HL-60 (cell line): ENCODE results near the gene FAM234B.

Experiments
- CTCF ChIP-seq: IDR thresholded peaks from one replicate; pipeline ENCODE4 v1.5.1; 2011; ENCODE audit warnings: low read length, control low read depth, inconsistent platforms; ENCODE audit not compliant: insufficient read depth
- GABPA ChIP-seq: IDR thresholded peaks from 2 replicates; pipeline ENCODE4 v1.6.1; 2012; ENCODE audit warnings: low read depth
- POLR2AphosphoS5 ChIP-seq: IDR thresholded peaks from 2 replicates; pipeline ENCODE4 v1.6.1; 2012; ENCODE audit warnings: low read depth
- SPI1 ChIP-seq: IDR thresholded peaks from 2 replicates; pipeline ENCODE4 v1.6.1; 2012; ENCODE audit warnings: low read depth, mild to moderate bottlenecking, borderline replicate concordance
- TF ChIP-seq, protein P1 (sequence below): IDR thresholded peaks from 2 replicates; pipeline ENCODE4 v1.6.1; 2012; ENCODE audit warnings: low read depth; ENCODE audit not compliant: insufficient replicate concordance

DNA sequence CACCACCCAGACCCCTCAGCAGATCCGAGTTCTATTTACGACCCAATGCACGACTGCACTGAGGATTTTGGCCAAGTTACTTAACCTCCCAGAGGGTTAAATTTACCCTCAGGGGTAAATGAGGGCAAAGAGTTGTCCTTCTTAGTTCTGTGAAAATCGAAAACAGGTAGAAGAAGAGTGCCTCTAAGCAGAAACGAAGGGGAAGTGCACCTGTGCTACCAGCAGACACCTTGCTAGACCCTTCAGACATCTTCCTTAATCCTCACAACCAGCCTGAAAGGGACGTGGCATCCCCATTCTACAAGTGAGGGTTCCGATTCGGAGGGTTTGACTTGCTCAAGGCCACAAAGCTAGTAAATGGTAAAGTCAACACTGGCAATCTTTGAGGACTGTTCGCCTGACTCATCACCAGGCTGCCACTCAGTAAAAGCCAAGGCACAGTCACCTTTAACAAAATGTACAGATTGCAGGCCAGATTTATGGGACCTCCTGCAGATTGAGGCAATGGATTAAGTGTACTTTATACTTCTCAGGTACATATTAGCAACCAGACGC is 57.7 kb downstream of the FAM234B start:
- TF ChIP-seq POLR2AphosphoS5 (no peak), CTCF (no peak), SPI1 (no peak), GABPA (no peak)
- TF ChIP-seq, protein P1, sequence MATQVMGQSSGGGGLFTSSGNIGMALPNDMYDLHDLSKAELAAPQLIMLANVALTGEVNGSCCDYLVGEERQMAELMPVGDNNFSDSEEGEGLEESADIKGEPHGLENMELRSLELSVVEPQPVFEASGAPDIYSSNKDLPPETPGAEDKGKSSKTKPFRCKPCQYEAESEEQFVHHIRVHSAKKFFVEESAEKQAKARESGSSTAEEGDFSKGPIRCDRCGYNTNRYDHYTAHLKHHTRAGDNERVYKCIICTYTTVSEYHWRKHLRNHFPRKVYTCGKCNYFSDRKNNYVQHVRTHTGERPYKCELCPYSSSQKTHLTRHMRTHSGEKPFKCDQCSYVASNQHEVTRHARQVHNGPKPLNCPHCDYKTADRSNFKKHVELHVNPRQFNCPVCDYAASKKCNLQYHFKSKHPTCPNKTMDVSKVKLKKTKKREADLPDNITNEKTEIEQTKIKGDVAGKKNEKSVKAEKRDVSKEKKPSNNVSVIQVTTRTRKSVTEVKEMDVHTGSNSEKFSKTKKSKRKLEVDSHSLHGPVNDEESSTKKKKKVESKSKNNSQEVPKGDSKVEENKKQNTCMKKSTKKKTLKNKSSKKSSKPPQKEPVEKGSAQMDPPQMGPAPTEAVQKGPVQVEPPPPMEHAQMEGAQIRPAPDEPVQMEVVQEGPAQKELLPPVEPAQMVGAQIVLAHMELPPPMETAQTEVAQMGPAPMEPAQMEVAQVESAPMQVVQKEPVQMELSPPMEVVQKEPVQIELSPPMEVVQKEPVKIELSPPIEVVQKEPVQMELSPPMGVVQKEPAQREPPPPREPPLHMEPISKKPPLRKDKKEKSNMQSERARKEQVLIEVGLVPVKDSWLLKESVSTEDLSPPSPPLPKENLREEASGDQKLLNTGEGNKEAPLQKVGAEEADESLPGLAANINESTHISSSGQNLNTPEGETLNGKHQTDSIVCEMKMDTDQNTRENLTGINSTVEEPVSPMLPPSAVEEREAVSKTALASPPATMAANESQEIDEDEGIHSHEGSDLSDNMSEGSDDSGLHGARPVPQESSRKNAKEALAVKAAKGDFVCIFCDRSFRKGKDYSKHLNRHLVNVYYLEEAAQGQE, result no peak
